ENCODE measurements around the gene TFF2.

TFF2 gene

GRCh38 chr21:42366292-42367010, 15.7 kb upstream of the TFF2 start, which contains the start of gene TFF1:
TSS of gene TFF1 (minus strand) at chr21:42366535. CDS start at chr21:42366495, 40 bp downstream.
- DNase-seq (ENCODE audit: low spot score), result no peak

GRCh38 chr21:42365770-42366169, 15.0 kb upstream of the TFF2 start:
- no peak for DNase-seq (ENCODE audit: low spot score)

GRCh38 chr21:42364304-42364865, 13.6 kb upstream of the TFF2 start:
- DNase-seq (ENCODE audit: low spot score), result no peak

- DNase-seq (ENCODE audit: low spot score), result no peak
Observed at GRCh38 chr21:42363312-42363711, 12.5 kb upstream of the TFF2 start.

- no peak for DNase-seq (ENCODE audit: low spot score)
Observed at GRCh38 chr21:42362700-42363099, 11.9 kb upstream of the TFF2 start.

GRCh38 chr21:42362198-42362597, 11.4 kb upstream of the TFF2 start:
- DNase-seq (ENCODE audit: low spot score), result no peak

GRCh38 chr21:42361286-42361685, 10.5 kb upstream of the TFF2 start:
- DNase-seq (ENCODE audit: low spot score), result no peak

- no peak for DNase-seq (ENCODE audit: low spot score)
Observed at GRCh38 chr21:42360317-42360716, 9.5 kb upstream of the TFF2 start.

GRCh38 chr21:42358937-42359336, 8.1 kb upstream of the TFF2 start:
- DNase-seq (ENCODE audit: low spot score), result no peak

GRCh38 chr21:42358261-42358660, 7.5 kb upstream of the TFF2 start:
- no peak for DNase-seq (ENCODE audit: low spot score)

- no peak for DNase-seq (ENCODE audit: low spot score)
Observed at GRCh38 chr21:42357307-42357706, 6.5 kb upstream of the TFF2 start.

- DNase-seq (ENCODE audit: low spot score), result no peak
Observed at GRCh38 chr21:42356650-42357049, 5.9 kb upstream of the TFF2 start.

- no peak for DNase-seq (ENCODE audit: low spot score)
Observed at GRCh38 chr21:42356046-42356445, 5.3 kb upstream of the TFF2 start.

- no peak for DNase-seq (ENCODE audit: low spot score)
Observed at GRCh38 chr21:42353623-42354022, 2.8 kb upstream of the TFF2 start.

- DNase-seq (ENCODE audit: low spot score), result no peak
Observed at GRCh38 chr21:42352441-42353095, 1.8 kb upstream of the TFF2 start.

- DNase-seq (ENCODE audit: low spot score), result no peak
Observed at GRCh38 chr21:42351626-42352440, 1.0 kb upstream of the TFF2 start.

GRCh38 chr21:42350318-42350910, 380 bp downstream of the TFF2 start:
- DNase-seq (ENCODE audit: low spot score), result no peak

GRCh38 chr21:42349420-42350317, 1.1 kb downstream of the TFF2 start:
- DNase-seq (ENCODE audit: low spot score), result no peak

- no peak for DNase-seq (ENCODE audit: low spot score)
Observed at GRCh38 chr21:42348762-42349161, 2.0 kb downstream of the TFF2 start.

- no peak for DNase-seq (ENCODE audit: low spot score)
Observed at GRCh38 chr21:42347601-42348327, 3.0 kb downstream of the TFF2 start.

Data from ecto neural progenitor cell (in vitro differentiated cells).